DMS53 (cell line): ENCODE data around the gene PPP3R1.

Experiments used
- DNase-seq: peaks from one replicate; lab custom pipeline; 2025; lab: John Stamatoyannopoulos, UW

PPP3R1 gene

GRCh38 chr2:68258851-68259250 is 6.5 kb upstream of the PPP3R1 start:
- DNase-seq: no peak

- no peak for DNase-seq
Measured at GRCh38 chr2:68256093-68256450, 3.7 kb upstream of the PPP3R1 start.

- DNase-seq: peak; percentile 69
Measured at GRCh38 chr2:68253219-68254068, 1.1 kb upstream of the PPP3R1 start.

GRCh38 chr2:68251855-68252399 is 405 bp downstream of the PPP3R1 start:
- DNase-seq: peak; percentile 71

- DNase-seq: peak; percentile 91
Measured at GRCh38 chr2:68251187-68251854, 1.0 kb downstream of the PPP3R1 start.

GRCh38 chr2:68250652-68251186 is 1.6 kb downstream of the PPP3R1 start:
- DNase-seq: no peak

GRCh38 chr2:68250196-68250595 is 2.1 kb downstream of the PPP3R1 start:
- DNase-seq: no peak

GRCh38 chr2:68248806-68249205 is 3.5 kb downstream of the PPP3R1 start:
- no peak for DNase-seq

- DNase-seq: no peak
Measured at GRCh38 chr2:68248361-68248760, 4.0 kb downstream of the PPP3R1 start.

- no peak for DNase-seq
Measured at GRCh38 chr2:68246396-68246795, 5.9 kb downstream of the PPP3R1 start.

- DNase-seq: no peak
Measured at GRCh38 chr2:68245672-68246071, 6.7 kb downstream of the PPP3R1 start.

- DNase-seq: no peak
Measured at GRCh38 chr2:68245066-68245465, 7.3 kb downstream of the PPP3R1 start.

GRCh38 chr2:68244456-68244855 is 7.9 kb downstream of the PPP3R1 start:
- DNase-seq: no peak

GRCh38 chr2:68241732-68242131 is 10.6 kb downstream of the PPP3R1 start:
- DNase-seq: no peak

- no peak for DNase-seq
Measured at GRCh38 chr2:68240446-68240845, 11.9 kb downstream of the PPP3R1 start.

- no peak for DNase-seq
Measured at GRCh38 chr2:68238955-68239822, 13.1 kb downstream of the PPP3R1 start.

- no peak for DNase-seq
Measured at GRCh38 chr2:68237976-68238580, 14.3 kb downstream of the PPP3R1 start.

- no peak for DNase-seq
Measured at GRCh38 chr2:68237404-68237803, 14.9 kb downstream of the PPP3R1 start.

- no peak for DNase-seq
Measured at GRCh38 chr2:68236876-68237275, 15.5 kb downstream of the PPP3R1 start.

- DNase-seq: no peak
Measured at GRCh38 chr2:68236103-68236734, 16.1 kb downstream of the PPP3R1 start.

- no peak for DNase-seq
Measured at GRCh38 chr2:68235090-68235489, 17.2 kb downstream of the PPP3R1 start.
